SW 1271 (cell line): ENCODE data around the gene TPTE.
"Not testable (repeated sequence)": the region's sequence is repeated elsewhere in the genome, so short reads cannot be mapped to it uniquely, and the experiment has no call there.

Source experiments
- DNase-seq, 2 experiments: peaks; one replicate each; lab custom pipeline; 2025; lab: John Stamatoyannopoulos, UW

Gene TPTE

GRCh38 chr21:10521091-10521598, at the start of gene TPTE:
TSS of gene TPTE (plus strand) at chr21:10521583. CDS start at chr21:10538724, 17,141 bp downstream.
- DNase-seq: no peak

GRCh38 chr21:10471999-10472398, 49.4 kb upstream of the TPTE start:
- DNase-seq: not testable (repeated sequence)

- not testable (repeated sequence) for DNase-seq
Observed at GRCh38 chr21:10477794-10478193, 43.6 kb upstream of the TPTE start.

- not testable (repeated sequence) for DNase-seq
Observed at GRCh38 chr21:10479875-10480274, 41.5 kb upstream of the TPTE start.

GRCh38 chr21:10484864-10485263, 36.5 kb upstream of the TPTE start:
- DNase-seq: not testable (repeated sequence)

GRCh38 chr21:10490453-10490852, 30.9 kb upstream of the TPTE start:
- DNase-seq: not testable (repeated sequence)

- no peak for DNase-seq
Observed at GRCh38 chr21:10511116-10511515, 10.3 kb upstream of the TPTE start.

GRCh38 chr21:10516889-10517288, 4.5 kb upstream of the TPTE start:
- not testable (repeated sequence) for DNase-seq

- not testable (repeated sequence) for DNase-seq
Observed at GRCh38 chr21:10517904-10518303, 3.5 kb upstream of the TPTE start.

- not testable (repeated sequence) for DNase-seq
Observed at GRCh38 chr21:10521835-10522500, 585 bp downstream of the TPTE start.

- no peak for DNase-seq
Observed at GRCh38 chr21:10539956-10540355, 18.6 kb downstream of the TPTE start.

- DNase-seq: not testable (repeated sequence)
Observed at GRCh38 chr21:10544376-10544775, 23.0 kb downstream of the TPTE start.

GRCh38 chr21:10547868-10548267, 26.5 kb downstream of the TPTE start:
- not testable (repeated sequence) for DNase-seq

- DNase-seq: not testable (repeated sequence)
Observed at GRCh38 chr21:10548331-10548954, 27.1 kb downstream of the TPTE start.

GRCh38 chr21:10570803-10571202, 49.4 kb downstream of the TPTE start:
- not testable (repeated sequence) for DNase-seq

- not testable (repeated sequence) for DNase-seq
Observed at GRCh38 chr21:10574531-10575310, 53.3 kb downstream of the TPTE start.

GRCh38 chr21:10575311-10575667, 53.9 kb downstream of the TPTE start:
- no peak for DNase-seq

GRCh38 chr21:10578910-10579309, 57.5 kb downstream of the TPTE start:
- not testable (repeated sequence) for DNase-seq

GRCh38 chr21:10589115-10589514, 67.7 kb downstream of the TPTE start:
- not testable (repeated sequence) for DNase-seq

- not testable (repeated sequence) for DNase-seq
Observed at GRCh38 chr21:10607074-10607473, 85.7 kb downstream of the TPTE start.

GRCh38 chr21:10614285-10614684, 92.9 kb downstream of the TPTE start:
- DNase-seq: not testable (repeated sequence)

- not testable (repeated sequence) for DNase-seq
Observed at GRCh38 chr21:10616061-10616460, 94.7 kb downstream of the TPTE start.

GRCh38 chr21:10616535-10616934, 95.2 kb downstream of the TPTE start:
- DNase-seq: no peak
